Keratinocyte (primary cell): ENCODE data around the gene DHODH. TPM values are rescaled to one million over a fixed set of nuclear protein-coding genes. Genes with fewer than 3 reads are reported as not detected.
"Not testable (repeated sequence)": the region's sequence is repeated elsewhere in the genome, so short reads cannot be mapped to it uniquely, and the experiment has no call there.

Source experiments
- DNase-seq: peaks from one replicate; pipeline ENCODE4 v3.0.0-alpha.2; 2011; ENCODE audit warnings: low read depth, missing footprints, low spot score
- FAIRE-seq: peaks from 2 replicates; lab custom pipeline; 2011; peaks lifted over from hg19 to GRCh38; lab: Jason Lieb, UNC
- H2AFZ ChIP-seq: 2 replicates; pipeline ENCODE4 v1.6.0; 2012; ENCODE audit warnings: low read length, control low read depth, inconsistent platforms; ENCODE audit not compliant: control insufficient read depth
- H3K27ac ChIP-seq: 2 replicates; pipeline ENCODE4 v1.5.1; 2011; ENCODE audit warnings: low read length; ENCODE audit not compliant: control insufficient read depth, insufficient read depth
- H3K27me3 ChIP-seq: 3 replicates; pipeline ENCODE4 v1.6.0; 2011; ENCODE audit warnings: low read length; ENCODE audit not compliant: control insufficient read depth, insufficient read depth; ENCODE audit errors: extremely low read depth
- H3K36me3 ChIP-seq, 2 experiments: 2 replicates in 1 of 2; 3 replicates in 1 of 2; pipeline ENCODE4 v1.5.1; 2011; ENCODE audit warnings: low read length in 2 of 2, mild to moderate bottlenecking in 1 of 2; ENCODE audit not compliant: control insufficient read depth in 2 of 2, insufficient read depth in 2 of 2; ENCODE audit errors: extremely low read depth in 1 of 2
- H3K4me1 ChIP-seq: 3 replicates; pipeline ENCODE4 v1.5.1; 2011; ENCODE audit warnings: low read length; ENCODE audit not compliant: control insufficient read depth, insufficient read depth; ENCODE audit errors: extremely low read depth
- H3K4me2 ChIP-seq: 3 replicates; pipeline ENCODE4 v1.6.0; 2011; ENCODE audit warnings: low read depth, low read length; ENCODE audit not compliant: control insufficient read depth, insufficient read depth; ENCODE audit errors: extremely low read depth
- H3K4me3 ChIP-seq, 3 experiments: fragments of 200-600 bp in 1 of 3; sonication (generic) in 1 of 3; 2 replicates in 2 of 3; 3 replicates in 1 of 3; pipeline ENCODE4 v1.5.1; 2011 to 2016; ENCODE audit warnings: low read length in 3 of 3, mild to moderate bottlenecking in 3 of 3, control low read depth in 2 of 3, inconsistent platforms in 1 of 3, low read depth in 1 of 3, mixed read lengths in 1 of 3, mixed run types in 1 of 3, moderate library complexity in 1 of 3; ENCODE audit not compliant: control insufficient read depth in 2 of 3, insufficient read depth in 2 of 3; ENCODE audit errors: extremely low read depth in 1 of 3
- H3K79me2 ChIP-seq: 2 replicates; pipeline ENCODE4 v1.6.0; 2012; ENCODE audit warnings: low read length; ENCODE audit not compliant: control insufficient read depth, insufficient read depth
- H3K9ac ChIP-seq: 3 replicates; pipeline ENCODE4 v1.6.0; 2011; ENCODE audit warnings: low read length; ENCODE audit not compliant: control insufficient read depth, insufficient read depth; ENCODE audit errors: extremely low read depth
- H3K9me1 ChIP-seq: 3 replicates; pipeline ENCODE4 v1.6.0; 2011; ENCODE audit warnings: low read length; ENCODE audit not compliant: control insufficient read depth, insufficient read depth; ENCODE audit errors: extremely low read depth
- H3K9me3 ChIP-seq: 2 replicates; pipeline ENCODE4 v1.5.1; 2012; ENCODE audit warnings: low read depth, low read length; ENCODE audit not compliant: control insufficient read depth
- H4K20me1 ChIP-seq: 3 replicates; pipeline ENCODE4 v1.6.0; 2011; ENCODE audit warnings: low read length; ENCODE audit not compliant: control insufficient read depth, insufficient read depth; ENCODE audit errors: extremely low read depth
- EZH2 ChIP-seq: IDR thresholded peaks from one replicate; pipeline ENCODE4 v1.6.1; 2012; ENCODE audit warnings: inconsistent platforms, mild to moderate bottlenecking, low read length, moderate library complexity
- dilution Hi-C: fragments of 300-500 bp; cut with MboI; formaldehyde crosslinking; loops from one replicate; pipeline ENCODE4 v1.7.0; 2020; ENCODE audit warnings: low sequenced_read_pairs; ENCODE audit not compliant: extremely low pct_ligation_motif_present
- polyA plus RNA-seq, 5 experiments: library from polyadenylated mRNA; depleted of rRNA in 3 of 5; stranded (reverse) in 3 of 5; stranded (forward) in 1 of 5; unstranded in 1 of 5; fragments of >200 nt; gene quantifications; 1 replicate in 1 of 5; 2 replicates in 3 of 5; 3 replicates in 1 of 5; pipeline versions ENCODE4 v1.2.1 to v1.2.3, GENCODE V29; 2011 to 2012; ENCODE audit warnings: missing spikeins in 2 of 5, low read depth in 1 of 5, low replicate concordance in 1 of 5
- TF ChIP-seq, protein P1 (sequence below), 3 experiments: IDR thresholded peaks in 1 of 3; conservative IDR thresholded peaks in 1 of 3; optimal IDR thresholded peaks in 1 of 3; 2 replicates in 2 of 3; 3 replicates in 1 of 3; pipeline versions ENCODE3 to v1.5.1; 2011; ENCODE audit warnings: low read length in 3 of 3, mild to moderate bottlenecking in 3 of 3, moderate library complexity in 2 of 3, control low read depth in 1 of 3, inconsistent platforms in 1 of 3; ENCODE audit not compliant: insufficient read depth in 2 of 3; ENCODE audit errors: extremely low read depth in 1 of 3

Gene DHODH
- polyA plus RNA-seq, 1 donor (not counting 4 experiments of a cell fraction or from before 2014, with no cell fraction given): 5.4 TPM

DNA sequence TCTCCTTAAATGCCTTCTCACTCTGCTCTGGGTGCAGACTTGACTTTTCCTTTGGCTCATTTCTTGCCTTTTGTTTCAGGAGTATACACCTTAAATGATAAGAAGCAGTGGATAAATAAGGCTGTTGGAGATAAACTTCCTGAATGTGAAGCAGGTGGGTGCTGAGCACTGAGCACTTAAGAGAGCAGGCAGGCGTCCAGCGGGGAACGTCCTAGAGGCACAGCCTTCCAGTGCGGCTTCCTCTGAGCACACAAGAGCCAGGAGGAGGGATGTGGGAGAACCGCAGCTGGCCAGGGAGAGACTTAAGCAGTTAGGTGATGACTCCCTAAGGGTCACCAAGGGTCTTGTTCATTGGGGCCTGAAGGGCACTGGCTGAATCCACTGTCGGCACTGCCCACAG is 48.8 kb downstream of the DHODH start:
- H3K4me3 ChIP-seq, H3K9ac ChIP-seq, dilution Hi-C loops, H3K36me3 ChIP-seq, H3K4me2 ChIP-seq, H3K27me3 ChIP-seq, H3K27ac ChIP-seq, H3K9me3 ChIP-seq, H4K20me1 ChIP-seq, H2AFZ ChIP-seq, FAIRE-seq, H3K4me1 ChIP-seq, DNase-seq, H3K79me2 ChIP-seq, H3K9me1 ChIP-seq: not testable (repeated sequence)

- H3K27ac ChIP-seq, H4K20me1 ChIP-seq, dilution Hi-C loops, H3K4me3 ChIP-seq, H3K9ac ChIP-seq, DNase-seq, H3K9me3 ChIP-seq, H2AFZ ChIP-seq, H3K4me1 ChIP-seq, H3K4me2 ChIP-seq, H3K79me2 ChIP-seq, H3K27me3 ChIP-seq, H3K9me1 ChIP-seq, FAIRE-seq, H3K36me3 ChIP-seq: not testable (repeated sequence)
These were observed 50.5 kb downstream of the DHODH start for GRCh38 chr16:72059060-72059459.

DNA sequence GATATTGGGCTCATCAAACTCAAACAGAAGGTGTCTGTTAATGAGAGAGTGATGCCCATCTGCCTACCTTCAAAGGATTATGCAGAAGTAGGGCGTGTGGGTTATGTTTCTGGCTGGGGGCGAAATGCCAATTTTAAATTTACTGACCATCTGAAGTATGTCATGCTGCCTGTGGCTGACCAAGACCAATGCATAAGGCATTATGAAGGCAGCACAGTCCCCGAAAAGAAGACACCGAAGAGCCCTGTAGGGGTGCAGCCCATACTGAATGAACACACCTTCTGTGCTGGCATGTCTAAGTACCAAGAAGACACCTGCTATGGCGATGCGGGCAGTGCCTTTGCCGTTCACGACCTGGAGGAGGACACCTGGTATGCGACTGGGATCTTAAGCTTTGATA is 51.9 kb downstream of the DHODH start:
- H3K9ac ChIP-seq: no peak overlapping the region
- no peaks in the 10 kb centered on the region for H4K20me1 ChIP-seq
- H3K27me3 ChIP-seq: no peaks in the 10 kb centered on the region
- H3K9me1 ChIP-seq: no peaks in the 10 kb centered on the region
- FAIRE-seq: no peak
- H3K4me2 ChIP-seq: no peak overlapping the region
- H3K4me3 ChIP-seq: no peak overlapping the region
- H2AFZ ChIP-seq: no peak overlapping the region
- H3K27ac ChIP-seq: no peak overlapping the region
- dilution Hi-C loops: no loop called here
- DNase-seq: no peak
- H3K36me3 ChIP-seq: no peaks in the 10 kb centered on the region
- no peaks in the 10 kb centered on the region for H3K4me1 ChIP-seq
- TF ChIP-seq, protein P1, sequence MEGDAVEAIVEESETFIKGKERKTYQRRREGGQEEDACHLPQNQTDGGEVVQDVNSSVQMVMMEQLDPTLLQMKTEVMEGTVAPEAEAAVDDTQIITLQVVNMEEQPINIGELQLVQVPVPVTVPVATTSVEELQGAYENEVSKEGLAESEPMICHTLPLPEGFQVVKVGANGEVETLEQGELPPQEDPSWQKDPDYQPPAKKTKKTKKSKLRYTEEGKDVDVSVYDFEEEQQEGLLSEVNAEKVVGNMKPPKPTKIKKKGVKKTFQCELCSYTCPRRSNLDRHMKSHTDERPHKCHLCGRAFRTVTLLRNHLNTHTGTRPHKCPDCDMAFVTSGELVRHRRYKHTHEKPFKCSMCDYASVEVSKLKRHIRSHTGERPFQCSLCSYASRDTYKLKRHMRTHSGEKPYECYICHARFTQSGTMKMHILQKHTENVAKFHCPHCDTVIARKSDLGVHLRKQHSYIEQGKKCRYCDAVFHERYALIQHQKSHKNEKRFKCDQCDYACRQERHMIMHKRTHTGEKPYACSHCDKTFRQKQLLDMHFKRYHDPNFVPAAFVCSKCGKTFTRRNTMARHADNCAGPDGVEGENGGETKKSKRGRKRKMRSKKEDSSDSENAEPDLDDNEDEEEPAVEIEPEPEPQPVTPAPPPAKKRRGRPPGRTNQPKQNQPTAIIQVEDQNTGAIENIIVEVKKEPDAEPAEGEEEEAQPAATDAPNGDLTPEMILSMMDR (optimal IDR thresholded peaks at IDR 0.05 in 1 of 3, IDR thresholded peaks at IDR 0.05 in 1 of 3, conservative IDR thresholded peaks at IDR 0.05 in 1 of 3; ENCODE audit: extremely low read depth in 1 of 3, insufficient read depth in 2 of 3, low read length in 3 of 3): no peak
- no peak for TF ChIP-seq EZH2
- no peaks in the 10 kb centered on the region for H3K79me2 ChIP-seq
- H3K9me3 ChIP-seq: no peaks in the 10 kb centered on the region
